Muscle layer of colon (tissue), 2 donors: ENCODE data around the gene RBM17.
"Not testable (repeated sequence)": the region's sequence is repeated elsewhere in the genome, so short reads cannot be mapped to it uniquely, and the experiment has no call there.

ENCODE experiments used
- H3K27ac ChIP-seq: one replicate; pipeline ENCODE4 v1.7.0; 2013; ENCODE audit warnings: low read depth, mild to moderate bottlenecking, low read length, moderate library complexity
- H3K27me3 ChIP-seq, 2 donors: one replicate each; pipeline ENCODE4 v1.7.0; 2013; ENCODE audit warnings: low read length in 2 of 2, mild to moderate bottlenecking in 2 of 2; ENCODE audit not compliant: insufficient read depth in 2 of 2, control insufficient read depth in 1 of 2
- H3K36me3 ChIP-seq: one replicate; pipeline ENCODE4 v1.7.0; 2013; ENCODE audit warnings: mild to moderate bottlenecking, low read length; ENCODE audit not compliant: insufficient read depth
- H3K4me1 ChIP-seq: one replicate; pipeline ENCODE4 v1.7.0; 2013; ENCODE audit warnings: mild to moderate bottlenecking, low read length; ENCODE audit not compliant: insufficient read depth
- H3K4me3 ChIP-seq, 2 donors: one replicate each; pipeline ENCODE4 v1.7.0; 2013; ENCODE audit warnings: low read length in 2 of 2, low read depth in 1 of 2, mild to moderate bottlenecking in 1 of 2, moderate library complexity in 1 of 2
- H3K9ac ChIP-seq: one replicate; pipeline ENCODE4 v1.7.0; 2013; ENCODE audit warnings: low read length
- H3K9me3 ChIP-seq: one replicate; pipeline ENCODE4 v1.7.0; 2013; ENCODE audit warnings: mild to moderate bottlenecking, low read length
- donor health status: abdominal sarcoma.
- donor health status: Adenocarcinoma of cecum.

Gene RBM17

DNA sequence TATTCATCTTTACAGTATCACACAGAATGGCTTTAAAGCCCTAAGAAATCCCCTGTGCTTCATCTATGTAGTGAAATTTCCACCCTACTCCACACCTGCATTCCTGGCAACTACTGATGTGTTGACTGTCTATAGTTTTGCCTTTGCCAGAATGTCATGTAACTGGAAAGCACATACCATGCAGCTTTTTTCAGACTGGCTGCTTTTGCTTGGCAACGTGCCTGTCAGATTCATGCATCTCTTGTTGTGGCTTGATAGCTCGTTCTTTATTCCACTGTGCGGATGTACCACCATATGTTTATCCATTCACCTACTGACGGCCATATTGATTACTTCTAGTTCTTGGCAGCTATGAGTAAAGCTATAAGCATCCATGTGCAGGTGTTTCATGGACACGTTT is 30.6 kb downstream of the RBM17 start:
- no peaks in the 10 kb centered on the region for H3K4me1 ChIP-seq
- no peak overlapping the region for H3K4me3 ChIP-seq
- peaks cover 6% of the 10 kb centered on the region for H3K36me3 ChIP-seq
- no peaks in the 10 kb centered on the region for H3K27me3 ChIP-seq
- H3K9ac ChIP-seq: no peak overlapping the region
- no peaks in the 10 kb centered on the region for H3K9me3 ChIP-seq
- H3K27ac ChIP-seq: no peak overlapping the region

GRCh38 chr10:6119962-6120361 is 31.1 kb downstream of the RBM17 start:
- H3K9me3 ChIP-seq: no peaks in the 10 kb centered on the region
- H3K27ac ChIP-seq: no peak overlapping the region
- H3K4me1 ChIP-seq: no peaks in the 10 kb centered on the region
- H3K36me3 ChIP-seq: peaks cover under 1% of the 10 kb centered on the region
- no peak overlapping the region for H3K9ac ChIP-seq
- H3K4me3 ChIP-seq: no peak overlapping the region
- H3K27me3 ChIP-seq: no peaks in the 10 kb centered on the region

GRCh38 chr10:6120691-6121090 is 31.9 kb downstream of the RBM17 start:
- H3K4me1 ChIP-seq: no peaks in the 10 kb centered on the region
- no peaks in the 10 kb centered on the region for H3K36me3 ChIP-seq
- no peaks in the 10 kb centered on the region for H3K27me3 ChIP-seq
- no peak overlapping the region for H3K9ac ChIP-seq
- no peaks in the 10 kb centered on the region for H3K9me3 ChIP-seq
- H3K27ac ChIP-seq: no peak overlapping the region
- H3K4me3 ChIP-seq: no peak overlapping the region

GRCh38 chr10:6121146-6121545 is 32.3 kb downstream of the RBM17 start:
- H3K4me1 ChIP-seq: no peaks in the 10 kb centered on the region
- H3K4me3 ChIP-seq: no peak overlapping the region
- H3K27ac ChIP-seq: no peak overlapping the region
- no peaks in the 10 kb centered on the region for H3K36me3 ChIP-seq
- no peak overlapping the region for H3K9ac ChIP-seq
- no peaks in the 10 kb centered on the region for H3K9me3 ChIP-seq
- H3K27me3 ChIP-seq: no peaks in the 10 kb centered on the region

DNA sequence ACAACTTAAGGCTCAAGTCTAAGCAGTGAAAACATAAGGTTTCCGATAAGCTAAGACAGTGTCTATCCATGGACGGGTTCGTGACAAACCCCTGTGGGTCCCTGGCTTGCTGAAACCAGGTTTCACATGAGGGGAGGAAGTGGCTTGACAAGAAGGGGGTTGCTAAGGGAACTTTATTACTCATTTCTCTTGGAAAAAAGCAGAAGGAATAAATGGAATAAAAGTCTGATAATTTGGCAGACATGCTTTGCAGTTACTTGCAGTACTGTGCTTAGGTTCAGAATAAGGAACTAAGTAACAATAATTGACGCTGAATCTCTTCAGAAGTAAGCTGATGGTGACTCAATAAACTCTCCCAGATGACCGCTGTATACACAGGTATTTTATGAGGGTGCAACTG is 34.7 kb downstream of the RBM17 start:
- Histone ChIP-seq H3K9ac (no peak overlapping the region), H3K27me3 (no peaks in the 10 kb centered on the region), H3K9me3 (no peaks in the 10 kb centered on the region), H3K4me1 (no peaks in the 10 kb centered on the region), H3K36me3 (no peaks in the 10 kb centered on the region), H3K27ac (no peak overlapping the region), H3K4me3 (no peak overlapping the region)

GRCh38 chr10:6124666-6125065 is 35.8 kb downstream of the RBM17 start:
- Histone ChIP-seq H3K27ac (no peak overlapping the region), H3K4me1 (no peaks in the 10 kb centered on the region), H3K9me3 (no peaks in the 10 kb centered on the region), H3K27me3 (peaks cover 0 to 5% of the 10 kb centered on the region in 2 donors), H3K36me3 (no peaks in the 10 kb centered on the region), H3K4me3 (no peak overlapping the region), H3K9ac (no peak overlapping the region)

GRCh38 chr10:6127461-6127860 is 38.6 kb downstream of the RBM17 start:
- not testable (repeated sequence) for H3K9ac ChIP-seq, H3K27ac ChIP-seq, H3K4me1 ChIP-seq, H3K27me3 ChIP-seq, H3K36me3 ChIP-seq, H3K4me3 ChIP-seq, H3K9me3 ChIP-seq

DNA sequence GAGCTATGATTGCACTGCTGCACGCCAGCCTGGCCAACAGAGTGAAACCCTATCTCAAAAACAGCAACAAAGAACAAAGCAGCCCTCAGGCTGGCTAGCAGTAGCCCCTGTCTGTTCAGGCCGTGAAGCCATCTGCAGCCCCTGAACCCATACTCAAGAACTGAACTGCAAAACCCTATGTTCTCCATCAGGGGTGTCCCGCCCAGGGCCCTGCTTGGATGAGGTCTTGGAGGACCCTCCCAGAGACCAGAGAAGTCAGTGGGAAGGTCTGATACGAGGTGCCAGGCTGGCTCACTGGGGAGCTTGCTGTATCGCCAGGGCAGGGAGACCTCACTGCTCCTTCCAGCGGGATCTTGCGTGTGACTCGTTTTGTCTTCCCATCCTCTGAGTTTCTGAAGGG is 39.3 kb downstream of the RBM17 start:
- Histone ChIP-seq H3K9ac (no peak overlapping the region), H3K9me3 (no peaks in the 10 kb centered on the region), H3K27me3 (peaks cover 0 to 5% of the 10 kb centered on the region in 2 donors), H3K4me1 (no peaks in the 10 kb centered on the region), H3K36me3 (no peaks in the 10 kb centered on the region), H3K4me3 (no peak overlapping the region), H3K27ac (no peak overlapping the region)

GRCh38 chr10:6128591-6129251 is 39.9 kb downstream of the RBM17 start:
- Histone ChIP-seq H3K4me3 (no peak overlapping the region), H3K4me1 (no peaks in the 10 kb centered on the region), H3K27ac (no peak overlapping the region), H3K27me3 (peaks cover 0 to 5% of the 10 kb centered on the region in 2 donors), H3K9ac (no peak overlapping the region), H3K9me3 (no peaks in the 10 kb centered on the region), H3K36me3 (no peaks in the 10 kb centered on the region)

GRCh38 chr10:6130848-6131470 is 42.1 kb downstream of the RBM17 start:
- Histone ChIP-seq H3K36me3 (no peaks in the 10 kb centered on the region), H3K4me1 (no peaks in the 10 kb centered on the region), H3K4me3 (no peak overlapping the region), H3K9ac (no peak overlapping the region), H3K27ac (no peak overlapping the region), H3K9me3 (no peaks in the 10 kb centered on the region), H3K27me3 (peaks cover 0 to 5% of the 10 kb centered on the region in 2 donors)

GRCh38 chr10:6133331-6134098 is 44.7 kb downstream of the RBM17 start:
- H3K4me1 ChIP-seq: no peaks in the 10 kb centered on the region

More at GRCh38 chr10:6133331-6134098, 44.7 kb downstream of the RBM17 start:
- no peaks in the 10 kb centered on the region for H3K36me3 ChIP-seq
- peaks cover 0 to 5% of the 10 kb centered on the region in 2 donors for H3K27me3 ChIP-seq
- H3K27ac ChIP-seq: no peak overlapping the region
- H3K9ac ChIP-seq: no peak overlapping the region
- H3K9me3 ChIP-seq: no peaks in the 10 kb centered on the region
- H3K4me3 ChIP-seq: no peak overlapping the region
